GM21717 (cell line): ENCODE results near the gene ADCY7.

Experiments used
- ATAC-seq: cut with Tn5 transposase; IDR thresholded peaks from one replicate; pipeline ENCODE4 v1.9.1; 2021; ENCODE audit warnings: mild to moderate bottlenecking, moderate library complexity; ENCODE audit not compliant: unreplicated experiment

The ADCY7 gene

DNA sequence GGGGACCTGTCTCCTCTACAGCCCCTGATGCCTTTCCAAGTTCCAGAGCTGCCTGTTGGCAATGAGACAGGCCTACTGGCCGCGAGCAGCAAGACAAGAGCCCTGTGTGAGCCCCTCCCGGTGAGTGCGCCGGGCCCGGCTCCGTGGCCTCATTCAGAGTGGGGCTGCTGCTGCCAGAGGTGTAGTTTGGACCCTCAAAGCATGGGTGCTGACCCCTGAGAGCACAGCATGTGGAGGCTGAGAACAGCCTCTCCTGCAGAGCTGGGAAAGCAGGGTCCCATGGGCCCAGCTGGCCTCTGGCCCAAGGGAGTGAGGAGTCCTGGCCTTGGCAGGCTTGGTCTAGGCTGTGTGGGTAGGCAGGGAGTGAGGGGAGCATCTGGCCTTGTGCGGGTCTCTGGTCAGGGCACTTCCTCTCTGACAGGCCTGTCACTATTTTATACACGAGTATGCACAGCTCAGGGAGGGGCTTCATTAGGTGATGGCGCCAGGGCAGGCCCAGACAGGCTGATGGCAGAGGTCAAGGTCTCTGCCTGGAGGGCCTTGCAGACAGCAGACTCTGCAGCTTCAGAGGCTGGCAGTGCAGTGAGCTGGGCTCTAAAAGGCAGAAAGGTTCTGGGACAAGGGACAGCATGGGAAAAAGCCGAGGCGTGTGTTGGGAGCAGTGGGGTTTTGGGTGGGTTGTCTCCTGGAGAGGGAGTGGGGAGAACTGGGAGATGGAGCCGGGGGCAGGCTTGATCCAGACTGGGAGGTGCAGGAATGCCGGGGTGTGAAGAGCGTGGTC lies 43.4 kb downstream of the ADCY7 start:
- ATAC-seq, result no peak

DNA sequence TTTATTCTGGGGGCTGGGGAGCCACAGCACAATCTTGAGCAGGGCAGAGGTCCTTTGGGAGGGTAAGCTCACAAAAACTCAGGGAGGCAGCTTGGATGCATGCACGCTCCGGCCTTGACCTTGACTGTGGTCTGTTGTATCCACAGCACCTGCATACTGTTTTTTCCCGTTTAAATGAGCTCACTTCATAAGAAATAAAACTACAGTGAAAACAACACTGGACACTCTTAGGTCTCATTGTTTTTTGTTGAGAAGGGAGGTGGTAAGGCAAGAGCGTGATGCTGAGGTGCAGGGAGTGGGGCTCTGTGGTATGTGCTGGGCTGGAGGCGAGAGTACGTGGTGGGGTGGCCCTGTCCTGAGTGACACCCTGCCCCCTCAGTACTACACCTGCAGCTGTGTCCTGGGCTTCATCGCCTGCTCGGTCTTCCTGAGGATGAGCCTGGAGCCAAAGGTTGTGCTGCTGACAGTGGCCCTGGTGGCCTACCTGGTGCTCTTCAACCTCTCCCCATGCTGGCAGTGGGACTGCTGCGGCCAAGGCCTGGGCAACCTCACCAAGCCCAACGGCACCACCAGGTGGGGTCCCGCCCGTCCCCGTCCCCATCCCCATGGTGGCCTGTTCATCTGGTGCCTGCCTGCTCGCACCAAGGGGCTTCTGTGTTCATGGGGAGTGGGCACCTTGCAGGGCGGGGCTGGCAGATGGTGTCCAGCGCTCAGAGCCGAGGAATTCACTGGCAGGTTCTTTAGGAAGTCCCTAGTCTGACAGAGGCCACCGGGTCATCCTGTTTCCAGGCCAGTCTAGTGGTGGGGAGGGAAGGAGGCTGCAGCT lies 44.2 kb downstream of the ADCY7 start:
- no peak for ATAC-seq

- no peak for ATAC-seq
Measured at GRCh38 chr16:50311134-50311528, 44.8 kb downstream of the ADCY7 start.

- ATAC-seq, result no peak
Measured at GRCh38 chr16:50311891-50312501, 45.6 kb downstream of the ADCY7 start.

- ATAC-seq, result no peak
Measured at GRCh38 chr16:50313596-50314478, 47.5 kb downstream of the ADCY7 start.

DNA sequence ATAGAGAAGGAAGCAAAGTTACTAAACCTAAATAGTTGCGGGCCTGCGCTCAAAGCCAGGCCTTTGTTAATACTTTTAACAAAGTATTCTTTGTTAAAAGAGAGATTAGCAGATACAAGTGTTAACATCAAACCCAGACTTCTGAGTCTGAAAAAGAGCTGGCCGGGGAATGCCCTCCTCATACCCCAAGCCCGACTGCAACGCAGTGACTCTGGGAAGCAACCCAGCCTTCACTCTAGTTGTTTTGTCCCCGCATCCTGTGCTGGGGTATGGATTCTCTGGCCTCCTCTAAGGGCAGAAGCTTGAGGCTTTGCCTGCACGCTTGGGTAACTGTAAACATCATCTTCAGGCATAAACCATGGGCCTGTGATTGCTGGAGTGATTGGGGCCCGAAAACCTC lies 48.3 kb downstream of the ADCY7 start:
- ATAC-seq, result no peak

- ATAC-seq, result no peak
Measured at GRCh38 chr16:50315346-50315997, 49.1 kb downstream of the ADCY7 start.

- no peak for ATAC-seq
Measured at GRCh38 chr16:50316102-50316847, 49.9 kb downstream of the ADCY7 start.

GRCh38 chr16:50316848-50317630 lies 50.7 kb downstream of the ADCY7 start:
- ATAC-seq, result no peak

DNA sequence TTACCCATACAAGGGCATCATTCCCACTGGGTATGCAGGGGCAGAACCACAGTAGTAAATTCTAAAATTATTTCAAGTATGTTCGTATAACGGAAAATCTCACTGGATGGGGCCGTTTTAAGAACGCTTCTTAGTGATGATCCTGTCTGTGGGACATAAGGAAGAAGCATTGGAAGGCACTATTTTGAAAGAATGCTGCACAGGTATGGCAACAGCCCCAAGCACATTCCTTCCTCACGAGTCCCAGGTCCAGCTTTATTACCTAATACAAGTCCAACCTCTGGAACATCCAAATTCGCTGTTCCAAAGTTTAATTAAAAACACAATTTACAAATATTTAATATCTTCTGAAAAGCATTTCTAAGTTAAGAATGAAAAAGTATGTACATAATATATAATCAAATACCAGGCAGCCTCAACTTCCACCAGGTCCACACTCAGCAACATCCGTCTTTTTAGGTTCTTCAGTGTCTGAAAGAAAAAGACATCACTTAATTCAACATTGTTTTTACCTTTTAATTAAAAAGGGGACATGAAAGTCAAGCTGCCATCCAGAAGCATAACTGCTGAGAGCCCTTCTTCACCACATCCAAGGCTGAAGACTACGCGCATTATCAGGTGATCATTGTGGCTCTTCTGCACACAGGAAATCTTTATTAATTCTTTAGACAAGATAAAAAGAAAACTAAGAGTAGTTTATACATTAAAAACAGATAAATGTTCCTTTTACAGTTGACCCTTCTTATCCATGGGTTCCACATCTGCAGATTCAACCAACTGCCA lies 52.6 kb downstream of the ADCY7 start:
- ATAC-seq, result no peak

DNA sequence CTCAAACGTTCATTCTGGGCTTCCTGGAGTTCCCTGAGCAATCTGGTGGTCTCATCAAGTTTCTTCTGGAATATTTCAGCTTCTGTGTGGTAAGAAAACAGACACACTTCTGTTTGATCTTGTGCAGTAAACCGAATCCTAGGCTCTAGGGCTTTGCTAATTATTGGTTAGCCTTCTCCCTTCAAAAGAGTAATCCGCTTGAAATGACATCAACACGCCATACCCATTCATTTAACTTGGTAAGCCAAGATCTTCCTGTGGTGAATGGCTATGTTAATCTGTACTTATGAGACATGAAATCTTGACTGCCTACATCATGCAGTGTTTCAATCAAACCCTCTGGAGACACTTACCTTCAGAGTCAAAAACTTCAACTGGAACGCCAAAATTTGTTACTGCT lies 54.0 kb downstream of the ADCY7 start:
- ATAC-seq, result no peak

- ATAC-seq, result no peak
Measured at GRCh38 chr16:50322333-50322732, 56.0 kb downstream of the ADCY7 start.

DNA sequence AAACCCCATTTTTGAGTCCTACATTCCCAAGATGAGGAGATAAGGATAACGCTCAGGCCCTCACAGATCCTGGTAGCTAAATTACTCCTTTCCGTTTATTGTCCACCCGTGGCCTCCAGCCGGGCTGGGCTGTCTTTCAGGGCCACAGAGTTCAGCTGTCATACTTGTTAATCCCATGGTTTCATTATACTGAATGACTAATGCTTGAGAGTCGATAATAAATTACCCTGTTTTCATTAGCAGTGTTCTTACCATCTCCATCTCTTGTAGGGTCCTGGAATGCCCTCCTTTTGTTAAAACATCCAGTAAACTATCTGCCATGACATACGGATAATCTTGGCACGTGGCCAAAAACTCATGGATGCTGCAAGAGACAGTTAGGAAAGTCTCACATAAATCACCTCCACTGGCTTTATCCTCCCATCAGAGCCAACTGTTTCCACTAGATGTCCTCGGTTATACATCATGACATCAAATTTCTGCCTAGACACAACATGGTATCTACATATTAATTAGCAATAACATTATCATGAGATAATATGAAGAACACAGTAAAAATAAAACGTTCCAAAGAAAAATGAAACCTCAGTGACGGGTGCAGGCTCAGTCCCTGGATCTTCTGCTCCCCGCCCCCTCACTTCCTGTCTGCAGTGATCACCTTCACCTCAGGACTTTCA lies 57.1 kb downstream of the ADCY7 start:
- ATAC-seq, result no peak

DNA sequence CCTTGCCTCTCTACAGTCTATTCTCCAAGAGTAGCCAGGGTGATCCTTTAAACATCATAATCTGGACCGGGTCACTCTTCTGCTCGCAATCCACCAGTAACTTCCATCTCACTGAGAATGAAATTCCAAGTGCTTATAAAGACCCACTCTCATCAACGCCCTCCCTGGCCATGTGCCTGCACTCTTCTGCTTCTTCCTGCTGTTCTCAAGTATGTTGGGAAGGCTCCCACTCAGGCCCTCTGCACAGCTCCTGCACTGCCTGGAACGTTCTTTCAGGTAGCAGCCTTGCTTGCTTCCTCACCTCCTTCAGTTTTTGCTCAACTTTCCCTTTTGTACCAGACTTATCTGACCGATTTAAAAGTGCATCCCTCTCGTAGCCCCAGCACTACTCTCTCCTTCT lies 58.0 kb downstream of the ADCY7 start:
- ATAC-seq, result no peak

- ATAC-seq, result no peak
Measured at GRCh38 chr16:50326264-50326663, 59.9 kb downstream of the ADCY7 start.

GRCh38 chr16:50326835-50327465 lies 60.6 kb downstream of the ADCY7 start:
- peak; percentile 69 for ATAC-seq
